RKO (cell line): ENCODE results near the gene MEST.
"Not testable (repeated sequence)": the region's sequence is repeated elsewhere in the genome, so short reads cannot be mapped to it uniquely, and the experiment has no call there.

Source experiments
- DNase-seq: peaks from one replicate; pipeline ENCODE4 v3.0.0-alpha.2; 2016; ENCODE audit warnings: low spot score

Gene MEST

DNA sequence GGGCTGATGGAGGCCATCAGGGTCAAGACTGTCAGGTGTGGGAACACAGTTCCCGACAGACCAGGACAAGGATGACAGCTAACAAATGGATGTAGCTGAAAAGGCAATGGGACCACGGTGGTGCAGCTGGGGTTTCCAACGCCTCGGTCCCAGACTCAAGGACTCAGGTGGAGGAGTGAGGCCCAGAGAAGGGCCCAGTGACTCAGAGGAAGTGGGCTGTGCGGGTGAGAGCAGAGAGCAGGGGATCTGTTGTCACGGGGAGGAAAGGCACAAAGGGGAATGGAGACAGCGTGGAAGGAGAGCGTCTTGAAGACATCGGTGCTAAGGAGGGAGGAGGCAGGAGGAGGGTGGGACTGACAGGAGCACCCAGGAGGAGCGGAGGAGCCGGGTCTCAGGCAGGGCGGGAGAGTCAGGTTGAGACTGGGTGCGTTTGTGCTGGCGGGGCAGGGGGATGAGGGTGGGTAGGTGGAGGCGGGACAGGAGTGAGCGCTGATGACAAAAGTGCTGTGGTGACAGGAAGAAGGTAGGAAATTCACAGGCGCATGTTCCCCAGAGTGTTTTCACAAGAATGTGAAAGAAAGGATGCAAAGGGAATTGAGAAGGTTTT is 31.7 kb downstream of the MEST start:
- DNase-seq = not testable (repeated sequence)

DNA sequence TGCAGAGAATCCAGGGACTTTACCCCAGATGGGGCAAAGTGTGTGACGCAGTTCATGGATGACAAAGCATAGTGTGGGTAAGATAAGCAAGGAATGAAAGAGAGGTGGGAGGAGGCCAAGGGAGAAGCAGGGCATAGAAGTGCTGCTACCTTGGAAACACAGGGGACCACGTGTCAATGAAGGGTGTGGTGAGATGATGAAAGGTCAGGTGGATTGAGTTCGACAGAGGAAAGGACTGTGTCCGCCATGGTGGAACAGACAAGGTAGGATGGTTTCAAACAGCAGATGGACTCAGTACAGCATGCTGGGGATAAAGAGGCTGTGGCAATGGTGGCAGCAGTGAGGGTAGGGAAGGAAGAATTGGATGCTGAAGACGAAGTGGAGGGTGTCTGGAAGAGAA is 32.7 kb downstream of the MEST start:
- DNase-seq = no peak

DNA sequence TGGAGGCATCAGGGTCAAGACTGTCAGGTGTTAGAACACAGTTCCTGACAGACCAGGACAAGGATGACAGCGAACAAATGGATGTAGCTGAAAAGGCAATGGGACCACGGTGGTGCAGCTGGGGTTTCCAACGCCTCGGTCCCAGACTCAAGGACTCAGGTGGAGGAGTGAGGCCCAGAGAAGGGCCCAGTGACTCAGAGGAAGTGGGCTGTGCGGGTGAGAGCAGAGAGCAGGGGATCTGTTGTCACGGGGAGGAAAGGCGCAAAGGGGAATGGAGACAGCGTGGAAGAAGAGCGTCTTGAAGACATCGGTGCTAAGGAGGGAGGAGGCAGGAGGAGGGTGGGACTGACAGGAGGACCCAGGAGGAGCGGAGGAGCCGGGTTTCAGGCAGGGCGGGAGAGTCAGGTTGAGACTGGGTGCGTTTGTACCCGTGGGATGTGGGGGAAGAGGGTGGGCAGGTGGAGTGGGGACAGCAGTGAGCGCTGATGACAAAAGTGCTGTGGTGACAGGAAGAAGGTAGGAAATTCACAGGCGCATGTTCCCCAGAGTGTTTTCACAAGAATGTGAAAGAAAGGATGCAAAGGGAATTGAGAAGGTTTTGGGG is 36.0 kb downstream of the MEST start:
- not testable (repeated sequence) for DNase-seq

DNA sequence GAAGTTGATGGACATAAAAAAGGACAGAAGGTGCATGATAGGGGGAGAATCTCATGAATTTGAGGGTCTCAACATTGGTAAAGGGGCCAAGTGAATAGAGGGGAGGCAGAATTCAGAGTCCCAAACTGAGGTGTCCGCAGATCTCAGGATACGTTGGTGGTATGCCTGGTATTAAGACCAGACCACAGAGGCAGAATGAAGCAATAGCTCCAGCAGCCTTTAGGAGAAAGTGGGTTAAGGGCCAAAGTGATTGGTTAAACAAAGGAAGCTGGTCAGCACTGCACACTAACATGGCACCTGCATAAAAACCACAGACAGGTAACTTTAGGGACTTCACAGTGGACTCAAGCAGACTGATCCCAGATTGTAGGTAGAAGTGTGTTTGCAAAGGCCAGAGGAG is 37.5 kb downstream of the MEST start:
- DNase-seq = no peak

DNA sequence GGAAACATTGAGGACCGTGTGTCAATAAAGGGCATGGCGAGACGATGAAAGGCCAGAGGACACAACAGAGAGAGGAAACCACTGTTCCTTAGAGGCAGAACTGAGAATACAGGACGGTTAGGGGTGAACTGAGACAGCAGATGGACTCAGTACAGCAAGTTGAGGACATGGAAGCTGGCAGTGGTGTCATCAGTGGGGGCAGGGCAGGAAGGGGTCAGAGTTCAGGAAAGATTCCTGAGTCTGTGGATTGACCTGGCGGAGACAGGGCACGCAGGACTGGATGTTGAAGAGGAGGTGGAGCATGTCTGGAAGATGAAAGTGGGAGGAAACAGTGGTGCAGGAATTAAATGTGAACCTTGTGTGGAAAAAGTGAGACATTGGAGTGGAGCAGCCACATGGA is 46.0 kb downstream of the MEST start:
- not testable (repeated sequence) for DNase-seq

DNA sequence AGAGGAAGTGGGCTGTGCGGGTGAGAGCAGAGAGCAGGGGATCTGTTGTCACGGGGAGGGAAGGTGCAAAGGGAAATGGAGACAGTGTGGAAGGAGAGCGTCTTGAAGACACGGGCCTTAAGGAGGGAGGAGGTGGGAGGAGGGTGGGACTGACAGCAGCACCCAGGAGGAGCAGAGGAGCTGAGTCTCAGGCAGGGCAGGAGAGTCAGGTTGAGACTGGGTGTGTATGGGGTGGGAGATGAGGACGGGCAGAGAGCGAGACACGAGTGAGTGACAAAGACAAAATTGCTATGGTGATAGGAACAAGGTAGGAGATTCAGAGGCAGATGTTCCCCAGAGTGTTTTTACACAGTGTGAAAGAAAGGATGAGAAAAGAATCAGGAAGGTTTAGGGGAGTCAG is 49.4 kb downstream of the MEST start:
- DNase-seq = not testable (repeated sequence)

DNA sequence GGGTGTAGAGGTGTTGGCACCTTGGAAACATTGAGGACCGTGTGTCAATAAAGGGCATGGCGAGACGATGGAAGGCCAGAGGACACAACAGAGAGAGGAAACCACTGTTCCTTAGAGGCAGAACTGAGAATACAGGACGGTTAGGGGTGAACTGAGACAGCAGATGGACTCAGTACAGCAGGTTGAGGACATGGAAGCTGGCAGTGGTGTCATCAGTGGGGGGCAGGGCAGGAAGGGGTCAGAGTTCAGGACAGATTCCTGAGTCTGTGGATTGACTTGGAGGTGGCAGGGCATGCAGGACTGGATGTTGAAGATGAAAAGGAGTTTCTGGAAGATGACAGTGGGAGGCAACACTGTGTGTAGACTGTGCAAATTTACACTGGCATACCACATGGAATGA is 50.4 kb downstream of the MEST start:
- not testable (repeated sequence) for DNase-seq

DNA sequence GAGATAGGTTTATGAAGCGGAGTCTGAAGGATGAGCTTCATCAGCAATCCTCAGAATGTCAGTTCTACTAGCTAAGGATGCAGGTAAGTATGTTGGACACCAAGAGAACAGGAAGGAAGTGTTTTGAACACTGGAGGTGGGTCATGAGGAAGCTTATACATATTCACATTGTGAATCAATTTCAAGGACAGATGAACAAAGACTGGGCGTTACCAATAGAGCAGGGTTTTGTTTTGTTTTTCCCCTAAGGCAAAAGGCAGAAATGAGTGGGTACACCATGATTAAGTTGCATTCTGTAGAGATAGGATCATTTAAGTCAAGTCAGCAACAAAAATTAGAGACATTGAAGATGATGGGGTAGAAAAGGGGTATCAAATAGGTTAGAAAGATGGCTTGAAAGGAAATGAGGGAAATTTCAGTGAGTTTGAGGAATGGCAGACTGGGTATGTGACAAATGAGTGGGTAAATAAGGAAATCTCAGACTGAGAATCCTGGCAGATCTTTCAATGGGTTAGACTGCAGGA is 51.7 kb downstream of the MEST start:
- DNase-seq = no peak

DNA sequence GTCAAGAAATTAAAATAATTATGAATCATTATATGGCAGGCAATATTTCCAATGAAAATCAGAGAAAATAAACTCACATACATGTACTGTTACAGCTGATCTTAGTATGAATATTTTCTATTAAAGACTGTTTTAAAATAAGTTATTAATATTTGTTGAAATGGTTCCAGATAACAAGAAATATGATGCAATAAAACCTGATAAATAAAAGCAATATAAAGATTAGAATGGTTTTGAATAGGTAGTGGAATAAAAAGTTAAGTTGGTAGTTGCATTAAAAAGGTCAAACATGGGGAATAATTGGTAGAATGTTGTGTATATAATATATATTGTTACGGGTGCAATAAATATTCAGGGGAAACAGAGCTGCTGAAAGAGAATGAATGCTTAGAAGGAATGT is 52.5 kb downstream of the MEST start:
- no peak for DNase-seq

DNA sequence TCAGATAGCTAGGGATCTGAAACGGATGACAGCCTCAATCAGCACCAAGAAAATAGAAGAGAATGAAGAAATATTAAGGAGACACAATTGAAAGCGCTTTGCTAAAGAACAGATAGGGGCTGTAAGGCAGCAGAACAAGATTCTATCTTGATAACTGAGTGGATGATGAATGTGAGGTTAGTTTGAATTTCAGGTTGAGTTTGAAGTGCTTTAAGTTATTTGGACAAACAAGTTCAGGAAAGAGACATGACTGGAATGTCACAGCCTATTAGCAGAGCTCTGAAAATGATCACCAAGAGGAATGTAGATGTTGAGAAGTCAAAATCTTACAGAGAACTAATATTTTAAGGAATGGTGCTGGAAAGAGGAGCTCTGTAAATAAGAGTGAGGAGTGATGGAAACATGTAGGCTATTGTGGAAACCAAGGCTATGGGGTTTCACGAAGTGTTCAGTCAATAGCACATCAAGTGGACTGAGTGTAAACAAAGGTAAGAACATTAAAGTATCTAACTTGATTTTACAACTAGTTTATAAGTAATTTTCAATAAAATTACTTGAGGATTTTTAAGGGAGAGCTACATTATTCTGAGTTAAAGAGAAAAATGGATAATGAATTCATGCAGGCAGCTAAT is 61.6 kb downstream of the MEST start:
- no peak for DNase-seq

DNA sequence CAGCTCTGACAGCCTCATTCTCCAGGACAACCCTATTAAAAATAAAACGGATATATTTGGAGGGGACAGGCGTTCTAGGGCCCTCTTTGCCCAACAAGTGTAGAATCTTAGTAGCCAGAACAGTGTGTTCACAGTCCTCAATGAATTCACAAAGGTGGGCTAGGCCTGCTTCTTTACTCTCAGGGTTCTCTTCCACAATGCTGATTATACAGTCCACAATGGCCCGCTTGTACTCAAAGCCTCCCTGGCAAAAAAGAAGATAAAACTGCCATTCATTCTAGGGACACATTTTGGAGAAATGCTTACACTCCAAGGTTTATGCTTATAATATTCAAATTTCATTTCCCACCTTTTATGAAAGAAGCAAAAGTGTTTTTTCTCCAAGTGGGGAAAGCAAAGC is 62.6 kb downstream of the MEST start:
- no peak for DNase-seq
